Measurements from ENCODE around the gene ZNF827. TPM values are rescaled to one million over a fixed set of nuclear protein-coding genes. Genes with fewer than 3 reads are reported as not detected.

ZNF827 gene
- total RNA-seq, 1 experiment from 2014 or later: 19.1 TPM

DNA sequence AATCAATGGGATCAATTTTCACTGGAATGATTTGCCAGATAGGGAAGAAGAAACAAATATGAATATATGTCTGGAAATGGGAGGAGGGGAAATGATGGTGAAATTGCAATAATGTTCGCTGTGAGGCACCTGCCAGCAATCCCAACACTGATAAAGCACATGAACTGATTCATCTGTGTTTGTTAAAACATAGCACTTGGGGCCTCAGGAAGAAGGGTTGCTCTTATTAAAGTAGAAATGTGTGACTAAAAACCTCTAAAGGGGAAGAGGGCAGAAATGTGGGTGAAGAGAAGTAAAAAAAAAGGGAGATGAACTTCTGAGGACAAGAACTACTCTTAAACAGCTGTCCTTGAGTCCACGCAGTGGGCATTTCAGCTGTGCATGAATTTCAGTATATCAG, 157.3 kb downstream of the ZNF827 start:
- BruUV-seq (replicated peaks): no TSS peak
- TF ChIP-seq, protein P1, sequence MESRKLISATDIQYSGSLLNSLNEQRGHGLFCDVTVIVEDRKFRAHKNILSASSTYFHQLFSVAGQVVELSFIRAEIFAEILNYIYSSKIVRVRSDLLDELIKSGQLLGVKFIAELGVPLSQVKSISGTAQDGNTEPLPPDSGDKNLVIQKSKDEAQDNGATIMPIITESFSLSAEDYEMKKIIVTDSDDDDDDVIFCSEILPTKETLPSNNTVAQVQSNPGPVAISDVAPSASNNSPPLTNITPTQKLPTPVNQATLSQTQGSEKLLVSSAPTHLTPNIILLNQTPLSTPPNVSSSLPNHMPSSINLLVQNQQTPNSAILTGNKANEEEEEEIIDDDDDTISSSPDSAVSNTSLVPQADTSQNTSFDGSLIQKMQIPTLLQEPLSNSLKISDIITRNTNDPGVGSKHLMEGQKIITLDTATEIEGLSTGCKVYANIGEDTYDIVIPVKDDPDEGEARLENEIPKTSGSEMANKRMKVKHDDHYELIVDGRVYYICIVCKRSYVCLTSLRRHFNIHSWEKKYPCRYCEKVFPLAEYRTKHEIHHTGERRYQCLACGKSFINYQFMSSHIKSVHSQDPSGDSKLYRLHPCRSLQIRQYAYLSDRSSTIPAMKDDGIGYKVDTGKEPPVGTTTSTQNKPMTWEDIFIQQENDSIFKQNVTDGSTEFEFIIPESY (IDR thresholded peaks at IDR 0.05; ENCODE audit: extremely low read depth, insufficient replicate concordance, low read length): no peak
- TF ChIP-seq TCF7L2 (IDR thresholded peaks at IDR 0.05; ENCODE audit: borderline replicate concordance, extremely low read depth, insufficient read depth, insufficient read length) (no peak), JUND (IDR thresholded peaks at IDR 0.05) (no peak)
- TF ChIP-seq, protein P2, sequence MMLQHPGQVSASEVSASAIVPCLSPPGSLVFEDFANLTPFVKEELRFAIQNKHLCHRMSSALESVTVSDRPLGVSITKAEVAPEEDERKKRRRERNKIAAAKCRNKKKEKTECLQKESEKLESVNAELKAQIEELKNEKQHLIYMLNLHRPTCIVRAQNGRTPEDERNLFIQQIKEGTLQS (IDR thresholded peaks at IDR 0.05): no peak
- ATAC-seq: no peak
- intact Hi-C loops (cut with micrococcal nuclease): no loop called here
- H3K9ac ChIP-seq (ENCODE audit: low read length): no peak overlapping the region
- H3K4me3 ChIP-seq (replicated peaks in 1 of 2; ENCODE audit: low read depth in 1 of 2, low read length in 2 of 2): no peak overlapping the region
- H3K36me3 ChIP-seq (ENCODE audit: control insufficient read depth in 1 of 2, insufficient read depth in 2 of 2, low read length in 2 of 2): peaks cover 0 to 3% of the 10 kb centered on the region in 2 experiments; a peak in 1 of 4 replicates
- H4K20me1 ChIP-seq (ENCODE audit: insufficient read depth): no peaks in the 10 kb centered on the region
- ChIA-PET CTCF (no interaction called here), RAD21 (ENCODE audit: low non-redundant PET in 1 of 2, low total read pairs in 2 of 2, uncharacterized antibody in 2 of 2, unreplicated experiment in 2 of 2) (no interaction called here), POLR2A (no interaction called here)
- no peaks in the 10 kb centered on the region for H3K9me3 ChIP-seq (ENCODE audit: control insufficient read depth in 1 of 2, insufficient read depth in 1 of 2, low read depth in 1 of 2, low read length in 2 of 2)
- no peak for DNase-seq (ENCODE audit: low read depth, low spot score)
- H2AFZ ChIP-seq (ENCODE audit: low read depth, low read length, poor library complexity, severe bottlenecking): no peak overlapping the region
- no peaks in the 10 kb centered on the region for H3K9me2 ChIP-seq (ENCODE audit: insufficient read depth)
- H3K27ac ChIP-seq (ENCODE audit: low read depth, low read length): no peak overlapping the region
- no peaks in the 10 kb centered on the region for H3K79me2 ChIP-seq (ENCODE audit: insufficient read depth, low read length)
- no peaks in the 10 kb centered on the region for H3K27me3 ChIP-seq (ENCODE audit: insufficient read depth, low read length)
- H3K4me2 ChIP-seq (ENCODE audit: low read length): no peak overlapping the region
- H3K4me1 ChIP-seq (ENCODE audit: control insufficient read depth in 1 of 2, insufficient read depth in 2 of 2, low read length in 2 of 2): no peaks in the 10 kb centered on the region

DNA sequence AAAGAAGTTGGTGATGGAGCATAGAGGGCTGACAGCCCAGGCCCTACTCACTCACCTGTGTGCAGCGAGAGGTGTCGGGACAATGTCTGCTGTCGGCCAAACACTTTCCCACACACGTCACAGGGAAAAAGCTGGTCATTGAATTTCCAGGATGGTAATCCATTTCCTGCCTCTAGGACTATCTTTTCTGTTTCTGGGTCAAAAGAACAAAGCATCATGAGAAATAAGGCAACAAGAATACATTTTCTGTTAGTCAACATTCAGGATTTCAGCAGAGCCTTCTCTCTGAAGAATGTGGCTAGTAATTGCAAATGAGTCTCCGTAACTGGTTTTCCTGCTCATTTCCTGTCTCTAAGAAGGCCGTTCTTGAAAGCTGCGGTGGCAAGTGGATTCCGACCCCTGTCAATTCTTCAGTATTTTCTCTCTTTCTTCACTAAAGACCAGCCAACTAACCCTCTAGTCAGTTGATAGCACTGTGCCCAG, 159.3 kb downstream of the ZNF827 start:
- RAD21 ChIA-PET (ENCODE audit: low non-redundant PET in 1 of 2, low total read pairs in 2 of 2, uncharacterized antibody in 2 of 2, unreplicated experiment in 2 of 2): no interaction called here
- POLR2A ChIA-PET: no interaction called here
- CTCF ChIA-PET: no interaction called here

More for the DNA sequence above, 159.3 kb downstream of the ZNF827 start:
- Histone ChIP-seq H3K4me3 (replicated peaks in 1 of 2; ENCODE audit: low read depth in 1 of 2, low read length in 2 of 2) (no peak overlapping the region), H3K9me3 (ENCODE audit: control insufficient read depth in 1 of 2, insufficient read depth in 1 of 2, low read depth in 1 of 2, low read length in 2 of 2) (no peaks in the 10 kb centered on the region), H3K27ac (ENCODE audit: low read depth, low read length) (no peak overlapping the region), H3K9ac (ENCODE audit: low read length) (no peak overlapping the region), H4K20me1 (ENCODE audit: insufficient read depth) (no peaks in the 10 kb centered on the region), H3K36me3 (ENCODE audit: control insufficient read depth in 1 of 2, insufficient read depth in 2 of 2, low read length in 2 of 2) (peaks cover 0 to 3% of the 10 kb centered on the region in 2 experiments; a peak in 1 of 4 replicates), H3K79me2 (ENCODE audit: insufficient read depth, low read length) (no peaks in the 10 kb centered on the region), H3K4me2 (ENCODE audit: low read length) (no peak overlapping the region), H3K27me3 (ENCODE audit: insufficient read depth, low read length) (no peaks in the 10 kb centered on the region), H3K4me1 (ENCODE audit: control insufficient read depth in 1 of 2, insufficient read depth in 2 of 2, low read length in 2 of 2) (no peaks in the 10 kb centered on the region), H2AFZ (ENCODE audit: low read depth, low read length, poor library complexity, severe bottlenecking) (no peak overlapping the region), H3K9me2 (ENCODE audit: insufficient read depth) (no peaks in the 10 kb centered on the region)
- no peak for DNase-seq (ENCODE audit: low read depth, low spot score)
- no peak for TF ChIP-seq ZFX (IDR thresholded peaks at IDR 0.05)
- no peak for TF ChIP-seq ZNF274 (IDR thresholded peaks at IDR 0.05; ENCODE audit: low read depth, low read length)
- TF ChIP-seq, protein P3, sequence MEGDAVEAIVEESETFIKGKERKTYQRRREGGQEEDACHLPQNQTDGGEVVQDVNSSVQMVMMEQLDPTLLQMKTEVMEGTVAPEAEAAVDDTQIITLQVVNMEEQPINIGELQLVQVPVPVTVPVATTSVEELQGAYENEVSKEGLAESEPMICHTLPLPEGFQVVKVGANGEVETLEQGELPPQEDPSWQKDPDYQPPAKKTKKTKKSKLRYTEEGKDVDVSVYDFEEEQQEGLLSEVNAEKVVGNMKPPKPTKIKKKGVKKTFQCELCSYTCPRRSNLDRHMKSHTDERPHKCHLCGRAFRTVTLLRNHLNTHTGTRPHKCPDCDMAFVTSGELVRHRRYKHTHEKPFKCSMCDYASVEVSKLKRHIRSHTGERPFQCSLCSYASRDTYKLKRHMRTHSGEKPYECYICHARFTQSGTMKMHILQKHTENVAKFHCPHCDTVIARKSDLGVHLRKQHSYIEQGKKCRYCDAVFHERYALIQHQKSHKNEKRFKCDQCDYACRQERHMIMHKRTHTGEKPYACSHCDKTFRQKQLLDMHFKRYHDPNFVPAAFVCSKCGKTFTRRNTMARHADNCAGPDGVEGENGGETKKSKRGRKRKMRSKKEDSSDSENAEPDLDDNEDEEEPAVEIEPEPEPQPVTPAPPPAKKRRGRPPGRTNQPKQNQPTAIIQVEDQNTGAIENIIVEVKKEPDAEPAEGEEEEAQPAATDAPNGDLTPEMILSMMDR (IDR thresholded peaks at IDR 0.05 in 2 of 3, conservative IDR thresholded peaks at IDR 0.05 in 1 of 3; ENCODE audit: borderline replicate concordance in 1 of 3, insufficient read depth in 1 of 3, low read depth in 2 of 3, low read length in 2 of 3): no peak
- TF ChIP-seq SRF (IDR thresholded peaks at IDR 0.05; ENCODE audit: low read depth): no peak
- TF ChIP-seq POLR2AphosphoS5 (IDR thresholded peaks at IDR 0.05; ENCODE audit: low read depth, low read length): no peak
- TF ChIP-seq EZH2 (IDR thresholded peaks at IDR 0.05): no peak
- TF ChIP-seq, protein P1 (IDR thresholded peaks at IDR 0.05; ENCODE audit: extremely low read depth, insufficient replicate concordance, low read length): no peak
- TF ChIP-seq POLR2A (IDR thresholded peaks at IDR 0.05; ENCODE audit: borderline replicate concordance, extremely low read depth, insufficient read depth, insufficient read length): no peak
- TF ChIP-seq, protein P2 (IDR thresholded peaks at IDR 0.05): no peak
- TF ChIP-seq SIN3A (IDR thresholded peaks at IDR 0.05; ENCODE audit: low read depth): no peak
- TF ChIP-seq CBX3 (IDR thresholded peaks at IDR 0.05; ENCODE audit: low read depth): no peak
- no TSS peak for BruUV-seq (replicated peaks)
- intact Hi-C loops (cut with micrococcal nuclease): no loop called here
- no peak for ATAC-seq

All from HCT116 (cell line).